Loucy (cell line): Measurements from ENCODE around the gene RRP7A.
"Not testable (repeated sequence)": the region's sequence is repeated elsewhere in the genome, so short reads cannot be mapped to it uniquely, and the experiment has no call there.

Experiments used
- EZH2phosphoT487 ChIP-seq: fragments of 200-600 bp; IDR thresholded peaks from 2 replicates; pipeline ENCODE4 v1.6.1; 2018; ENCODE audit warnings: antibody characterized with exemption, mild to moderate bottlenecking, moderate library complexity, borderline replicate concordance
- TF ChIP-seq, protein P1 (sequence below): fragments of 200-600 bp; sonication (generic); conservative IDR thresholded peaks from 2 replicates; pipeline ENCODE4 v1.5.1; 2014; ENCODE audit warnings: mild to moderate bottlenecking, antibody characterized with exemption, low read length

DNA sequence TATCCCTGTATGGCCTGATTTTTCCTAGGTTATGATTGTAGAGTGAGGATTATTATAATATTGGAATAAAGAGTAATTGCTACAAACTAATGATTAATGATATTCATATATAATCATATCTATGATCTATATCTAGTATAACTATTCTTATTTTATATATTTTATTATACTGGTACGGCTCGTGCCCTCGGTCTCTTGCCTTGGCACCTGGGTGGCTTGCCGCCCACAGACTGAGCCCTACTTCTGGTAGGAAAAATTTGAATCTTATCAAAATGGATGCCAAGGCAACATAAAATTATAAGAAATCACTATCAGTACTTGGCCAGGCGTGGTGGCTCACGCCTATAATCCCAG lies 32.7 kb upstream of the RRP7A start:
- TF ChIP-seq, protein P1, sequence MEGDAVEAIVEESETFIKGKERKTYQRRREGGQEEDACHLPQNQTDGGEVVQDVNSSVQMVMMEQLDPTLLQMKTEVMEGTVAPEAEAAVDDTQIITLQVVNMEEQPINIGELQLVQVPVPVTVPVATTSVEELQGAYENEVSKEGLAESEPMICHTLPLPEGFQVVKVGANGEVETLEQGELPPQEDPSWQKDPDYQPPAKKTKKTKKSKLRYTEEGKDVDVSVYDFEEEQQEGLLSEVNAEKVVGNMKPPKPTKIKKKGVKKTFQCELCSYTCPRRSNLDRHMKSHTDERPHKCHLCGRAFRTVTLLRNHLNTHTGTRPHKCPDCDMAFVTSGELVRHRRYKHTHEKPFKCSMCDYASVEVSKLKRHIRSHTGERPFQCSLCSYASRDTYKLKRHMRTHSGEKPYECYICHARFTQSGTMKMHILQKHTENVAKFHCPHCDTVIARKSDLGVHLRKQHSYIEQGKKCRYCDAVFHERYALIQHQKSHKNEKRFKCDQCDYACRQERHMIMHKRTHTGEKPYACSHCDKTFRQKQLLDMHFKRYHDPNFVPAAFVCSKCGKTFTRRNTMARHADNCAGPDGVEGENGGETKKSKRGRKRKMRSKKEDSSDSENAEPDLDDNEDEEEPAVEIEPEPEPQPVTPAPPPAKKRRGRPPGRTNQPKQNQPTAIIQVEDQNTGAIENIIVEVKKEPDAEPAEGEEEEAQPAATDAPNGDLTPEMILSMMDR, result not testable (repeated sequence)
- TF ChIP-seq EZH2phosphoT487, result not testable (repeated sequence)
